Panc1 (cell line): ENCODE measurements around the gene KRT222. TPM values are rescaled to one million over a fixed set of nuclear protein-coding genes. Genes with fewer than 3 reads are reported as not detected.

Source experiments
- ATAC-seq: fragments of 200-7000 bp; cut with Tn5 transposase; 2 replicates; pipeline ENCODE4 v1.9.1; 2020; ENCODE audit warnings: mild to moderate bottlenecking, moderate library complexity
- BruUV-seq: library from RNA; stranded (reverse); fragments of 400-500 nt; replicated peaks from 2 replicates; lab custom pipeline; 2021; lab: Mats Ljungman, UMichigan
- CTCF ChIA-PET: fragments of 300-600 bp; sonication (Branson Sonifier 250); formaldehyde crosslinking; loops from one replicate; lab custom pipeline; 2022; ENCODE audit warnings: antibody characterized with exemption; lab: Charles Lee
- POLR2A ChIA-PET: fragments of 300-600 bp; sonication (Branson Sonifier 250); formaldehyde crosslinking; loops from one replicate; lab custom pipeline; 2022; ENCODE audit warnings: antibody characterized with exemption; lab: Charles Lee
- DNase-seq: peaks from one replicate; pipeline ENCODE4 v3.0.0-alpha.2; 2010; ENCODE audit warnings: low read depth, low spot score
- H3K27ac ChIP-seq: 2 replicates; pipeline ENCODE4 v1.5.1; 2011; ENCODE audit warnings: mild to moderate bottlenecking, low read length, inconsistent platforms
- H3K27me3 ChIP-seq: fragments of 200-500 bp; sonication (Bioruptor generic); 2 replicates; pipeline ENCODE4 v1.6.0; 2014; ENCODE audit warnings: low read length, inconsistent platforms; ENCODE audit not compliant: control insufficient read depth, insufficient read depth
- H3K36me3 ChIP-seq: fragments of 200-500 bp; sonication (Bioruptor generic); 2 replicates; pipeline ENCODE4 v1.5.1; 2014; ENCODE audit warnings: inconsistent platforms, mild to moderate bottlenecking, low read length, moderate library complexity; ENCODE audit not compliant: control insufficient read depth, insufficient read depth
- H3K4me1 ChIP-seq: 2 replicates; pipeline ENCODE4 v1.5.1; 2011; ENCODE audit warnings: inconsistent platforms, mild to moderate bottlenecking, low read length, moderate library complexity; ENCODE audit not compliant: control insufficient read depth, insufficient read depth
- H3K4me3 ChIP-seq, 2 experiments: 2 replicates each; pipeline ENCODE4 v1.5.1; 2011 to 2012; ENCODE audit warnings: low read depth in 2 of 2, low read length in 2 of 2, mild to moderate bottlenecking in 2 of 2, inconsistent platforms in 1 of 2, moderate library complexity in 1 of 2
- H3K9me3 ChIP-seq: fragments of 200-500 bp; sonication (Bioruptor generic); 2 replicates; pipeline ENCODE4 v1.5.1; 2014; ENCODE audit warnings: low read depth, mild to moderate bottlenecking, inconsistent platforms, low read length, moderate library complexity; ENCODE audit not compliant: control insufficient read depth, insufficient read depth
- CTCF ChIP-seq: fragments of 450-650 bp; IDR thresholded peaks from 2 replicates; pipeline ENCODE4 v1.5.1; 2017; ENCODE audit warnings: mild to moderate bottlenecking
- POLR2AphosphoS5 ChIP-seq: IDR thresholded peaks from 2 replicates; pipeline ENCODE4 v1.6.1; 2012; ENCODE audit warnings: mild to moderate bottlenecking, low read depth, low read length, moderate library complexity
- REST ChIP-seq, 2 experiments: IDR thresholded peaks; 2 replicates each; pipeline ENCODE4 v1.6.1; 2011 to 2012; ENCODE audit warnings: low read depth in 2 of 2, control low read depth in 1 of 2, low read length in 1 of 2, mild to moderate bottlenecking in 1 of 2, moderate library complexity in 1 of 2; ENCODE audit not compliant: insufficient read depth in 1 of 2
- SIN3A ChIP-seq: IDR thresholded peaks from 2 replicates; pipeline ENCODE4 v1.6.1; 2012; ENCODE audit warnings: low read depth, mild to moderate bottlenecking, low read length, moderate library complexity, borderline replicate concordance; ENCODE audit not compliant: insufficient read depth
- TCF7L2 ChIP-seq: IDR thresholded peaks from 2 replicates; pipeline ENCODE4 v1.6.1; 2011; ENCODE audit warnings: mild to moderate bottlenecking, low read depth, low read length, inconsistent platforms
- in situ Hi-C: cut with HindIII; loops from 2 replicates; pipeline ENCODE4 v1.10.0; 2016; ENCODE audit warnings: low sequenced_read_pairs, low pct_unique_long_range_greater_than_20kb
- intact Hi-C: fragments of 100-400 bp; cut with micrococcal nuclease; formaldehyde crosslinking; loops from one replicate; pipeline ENCODE4 v1.10.0; 2022; ENCODE audit not compliant: unreplicated experiment
- total RNA-seq: library from RNA; stranded (reverse); gene quantifications from one replicate; pipeline ENCODE4 v1.2.1, GENCODE V29; 2021; ENCODE audit not compliant: unreplicated experiment

The KRT222 gene
- total RNA-seq, 1 experiment from 2014 or later = not detected

GRCh38 chr17:40696651-40697072 lies 31.7 kb upstream of the KRT222 start:
- H3K27ac ChIP-seq = no peak overlapping the region
- no peak for ATAC-seq
- peaks cover 13% of the 10 kb centered on the region; the same call in 1 of the 2 replicates for H3K27me3 ChIP-seq
- BruUV-seq = no TSS peak
- in situ Hi-C loops (no loop called here), intact Hi-C loops (no loop called here)
- POLR2A ChIA-PET = no interaction called here
- TF ChIP-seq TCF7L2 = no peak
- no peak for TF ChIP-seq POLR2AphosphoS5
- TF ChIP-seq REST (IDR thresholded peaks at IDR 0.05; ENCODE audit: insufficient read depth in 1 of 2, low read depth in 2 of 2, low read length in 1 of 2) = no peak
- no peak for TF ChIP-seq CTCF
- TF ChIP-seq SIN3A = no peak
- no peak for DNase-seq
- no peaks in the 10 kb centered on the region for H3K9me3 ChIP-seq
- no peaks in the 10 kb centered on the region for H3K4me1 ChIP-seq
- no peaks in the 10 kb centered on the region for H3K36me3 ChIP-seq
- CTCF ChIA-PET = interaction anchor here (0.6 kb wide), 1 partner anchor 164 kb away, joined by 5 read pairs; no protein-coding TSS in a partner anchor
- H3K4me3 ChIP-seq = no peak overlapping the region

- no peak overlapping the region for H3K4me3 ChIP-seq
- in situ Hi-C loops = no loop called here
- no peak overlapping the region for H3K27ac ChIP-seq
- no peak for TF ChIP-seq CTCF
- no peak for TF ChIP-seq SIN3A
- no peak for TF ChIP-seq REST (IDR thresholded peaks at IDR 0.05; ENCODE audit: insufficient read depth in 1 of 2, low read depth in 2 of 2, low read length in 1 of 2)
- no peaks in the 10 kb centered on the region for H3K4me1 ChIP-seq
- CTCF ChIA-PET = interaction anchor here (0.6 kb wide), 1 partner anchor 163 kb away, joined by 5 read pairs; no protein-coding TSS in a partner anchor
- POLR2A ChIA-PET = no interaction called here
- DNase-seq (no peak), ATAC-seq (no peak)
- BruUV-seq = no TSS peak
- intact Hi-C loops = no loop called here
- H3K27me3 ChIP-seq = peaks cover 14% of the 10 kb centered on the region; the same call in 1 of the 2 replicates
- no peaks in the 10 kb centered on the region for H3K36me3 ChIP-seq
- H3K9me3 ChIP-seq = no peaks in the 10 kb centered on the region
Measured at GRCh38 chr17:40695874-40696472, 31.0 kb upstream of the KRT222 start.
